Medulla oblongata (tissue), 1 donor: ENCODE results near the gene MYO9B.

Experiments used
- DNase-seq: peaks from one replicate; pipeline ENCODE4 v3.0.0-alpha.2; 2015; ENCODE audit errors: extremely low spot score

The MYO9B gene

GRCh38 chr19:17061691-17062090 is 13.9 kb upstream of the MYO9B start:
- no peak for DNase-seq

DNA sequence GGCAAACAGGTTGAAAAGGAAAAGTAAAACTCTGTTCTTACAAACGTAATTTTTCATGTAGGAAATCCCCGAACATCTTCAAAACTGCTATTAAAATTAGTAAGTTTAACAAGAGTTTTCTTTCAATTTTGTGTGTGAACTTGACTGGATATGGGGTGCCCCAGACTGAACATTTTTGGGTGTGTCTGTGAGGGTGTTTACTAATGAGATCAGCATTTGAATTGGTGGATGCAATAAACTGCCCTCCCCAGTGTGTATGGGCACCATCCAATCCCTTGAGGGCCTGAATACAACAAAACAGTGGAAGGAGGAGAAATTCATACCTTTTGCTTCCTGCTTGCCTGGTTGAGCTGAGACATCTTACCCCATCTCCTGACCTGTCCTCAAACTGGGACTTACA is 12.1 kb upstream of the MYO9B start:
- DNase-seq: no peak

GRCh38 chr19:17069193-17069592 is 6.4 kb upstream of the MYO9B start:
- no peak for DNase-seq

GRCh38 chr19:17070421-17070820 is 5.2 kb upstream of the MYO9B start:
- DNase-seq: no peak

GRCh38 chr19:17070912-17071311 is 4.7 kb upstream of the MYO9B start:
- no peak for DNase-seq

- no peak for DNase-seq
Observed at GRCh38 chr19:17073869-17074633, 1.5 kb upstream of the MYO9B start.

DNA sequence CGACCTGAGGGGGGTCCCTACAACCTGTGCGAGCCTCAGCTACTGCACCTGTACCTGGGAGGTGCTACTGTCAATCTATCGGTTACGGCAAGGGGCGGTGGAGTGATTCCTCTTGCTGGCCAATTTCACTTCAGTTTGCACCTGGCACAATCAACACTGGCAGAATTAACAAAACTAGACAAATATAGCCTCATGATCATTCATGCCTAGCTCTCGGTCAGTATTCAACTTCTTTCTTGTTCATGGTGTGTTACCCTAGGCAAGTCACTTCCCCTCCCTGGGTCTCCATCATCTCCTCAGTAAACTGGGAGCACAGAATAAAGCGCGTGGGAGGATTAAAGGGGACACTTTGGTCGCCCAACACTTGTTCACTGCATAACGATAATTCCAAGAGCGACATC is 943 bp upstream of the MYO9B start:
- no peak for DNase-seq

GRCh38 chr19:17075864-17076542 is 426 bp downstream of the MYO9B start:
- no peak for DNase-seq

DNA sequence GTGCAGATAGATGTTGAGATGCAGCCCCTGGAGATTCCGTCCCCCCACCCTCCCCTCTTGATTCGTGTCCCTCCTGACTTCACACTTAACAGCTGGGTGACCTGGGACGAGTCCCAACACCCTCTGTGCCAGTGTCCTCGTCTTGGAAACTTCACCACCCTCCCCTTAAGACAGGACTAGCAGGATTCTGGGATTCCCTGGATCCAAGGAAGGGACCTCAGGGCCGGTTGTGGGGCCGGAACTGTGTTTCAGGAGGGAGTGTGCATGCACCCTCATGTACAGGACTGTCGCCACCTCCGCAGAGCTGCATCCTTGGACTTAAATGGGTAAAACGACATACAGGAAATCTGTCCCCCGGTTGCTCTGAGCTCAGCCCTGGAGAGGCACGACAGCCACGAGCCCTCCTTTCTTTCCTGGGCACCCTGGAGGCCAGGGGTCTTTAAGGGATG is 990 bp downstream of the MYO9B start:
- peak; percentile 55 for DNase-seq

DNA sequence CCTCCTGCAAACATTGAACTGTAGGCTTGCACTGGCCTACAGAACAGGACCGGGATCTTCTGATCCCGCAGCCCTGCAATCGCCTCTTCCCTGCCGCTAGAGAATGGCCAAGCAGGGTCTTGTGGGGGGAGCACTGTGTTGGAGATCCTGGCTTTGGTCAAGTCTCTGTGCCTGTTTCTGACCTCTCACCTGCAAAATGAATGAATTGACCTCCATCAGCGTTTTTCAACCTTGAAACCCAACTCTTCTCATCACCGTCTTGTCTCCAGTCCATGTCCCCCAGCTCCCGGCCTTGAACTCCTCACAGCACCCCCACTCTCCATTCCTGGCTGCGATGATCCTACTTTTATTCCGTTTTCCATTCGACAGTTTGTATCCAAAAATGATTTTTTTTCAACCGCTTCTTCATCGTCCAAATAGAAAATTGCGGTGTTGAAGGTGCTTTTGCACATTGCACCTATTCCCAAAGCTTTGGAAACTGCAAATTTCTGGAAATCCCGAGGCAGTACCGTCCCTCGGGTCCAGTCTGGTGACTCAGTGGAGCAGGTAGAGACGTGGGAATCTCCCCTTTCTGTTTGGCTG is 2.0 kb downstream of the MYO9B start:
- DNase-seq: no peak

- DNase-seq: no peak
Observed at GRCh38 chr19:17078036-17078919, 2.7 kb downstream of the MYO9B start.

DNA sequence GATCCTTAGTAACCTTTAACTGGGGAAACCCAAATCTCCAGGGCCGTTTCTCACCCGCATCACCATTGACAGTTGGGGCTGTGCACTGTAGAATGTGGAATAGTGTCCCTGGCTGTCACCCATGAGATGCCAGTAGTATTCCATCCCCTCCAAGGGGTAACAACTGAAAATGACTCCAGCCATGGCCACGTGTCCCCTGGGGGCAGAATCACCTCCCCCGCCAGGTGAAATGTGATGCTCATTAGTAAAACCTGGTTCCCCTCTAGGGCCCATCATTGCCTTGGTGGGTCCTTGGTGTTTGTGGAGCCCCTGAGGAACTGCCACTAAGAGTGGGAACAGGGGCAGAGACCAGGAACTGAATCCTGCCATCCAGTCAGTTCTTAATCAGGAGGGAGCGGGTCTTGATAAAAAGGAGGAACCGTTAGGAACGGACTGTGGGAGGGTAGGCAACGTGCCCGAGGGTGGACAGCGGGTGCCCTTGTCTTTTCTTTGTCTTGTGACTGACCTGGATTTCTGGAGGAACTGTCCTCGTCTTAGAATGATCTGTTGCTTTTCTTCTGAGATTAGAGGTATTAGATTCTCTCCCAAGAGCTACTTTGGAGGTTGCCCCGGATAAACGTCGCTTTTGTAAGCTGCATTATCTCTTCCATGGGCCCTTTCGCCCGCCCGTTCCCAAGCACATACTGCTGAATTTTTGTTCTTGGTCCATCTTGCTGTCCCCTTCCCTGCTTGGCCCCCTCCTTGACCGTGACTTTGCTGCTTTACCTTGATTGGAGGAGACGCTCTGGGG is 3.5 kb downstream of the MYO9B start:
- DNase-seq: peak; percentile 68

DNA sequence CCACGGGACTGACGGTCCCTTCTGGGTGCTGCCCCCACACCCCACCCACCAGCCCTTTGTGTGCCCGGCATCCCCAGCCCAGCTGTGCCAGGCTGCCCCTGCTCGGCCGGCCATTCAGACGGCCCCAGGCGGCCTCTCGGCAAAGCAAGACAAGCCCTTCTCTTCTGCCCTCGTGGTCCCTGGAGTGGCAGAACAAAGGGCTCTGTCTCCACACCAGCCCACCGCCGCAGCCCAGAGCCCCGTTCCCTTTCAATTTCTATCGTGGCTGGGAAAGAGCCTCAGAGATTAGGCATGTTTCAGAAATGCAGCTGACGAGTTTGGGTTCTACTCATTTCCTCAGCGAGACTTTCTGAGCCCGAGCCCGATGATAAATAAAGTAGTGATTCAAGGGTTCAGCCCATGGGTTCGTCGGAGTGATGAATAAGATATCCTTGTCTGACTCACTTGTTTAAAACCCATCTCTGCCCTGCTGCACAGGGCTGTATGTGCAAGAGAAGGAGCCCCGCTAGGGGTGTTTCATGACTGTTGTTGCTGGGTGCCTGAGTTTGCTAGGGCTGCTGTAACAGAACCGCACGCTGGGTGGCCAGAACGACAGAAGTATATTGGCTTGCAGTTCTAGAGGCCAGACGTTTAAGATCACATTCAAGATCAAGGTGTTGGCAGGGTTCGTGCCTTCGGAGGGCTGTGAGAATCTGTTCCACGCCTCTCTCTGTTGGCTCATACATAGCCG is 4.3 kb downstream of the MYO9B start:
- DNase-seq: peak; percentile 88

DNA sequence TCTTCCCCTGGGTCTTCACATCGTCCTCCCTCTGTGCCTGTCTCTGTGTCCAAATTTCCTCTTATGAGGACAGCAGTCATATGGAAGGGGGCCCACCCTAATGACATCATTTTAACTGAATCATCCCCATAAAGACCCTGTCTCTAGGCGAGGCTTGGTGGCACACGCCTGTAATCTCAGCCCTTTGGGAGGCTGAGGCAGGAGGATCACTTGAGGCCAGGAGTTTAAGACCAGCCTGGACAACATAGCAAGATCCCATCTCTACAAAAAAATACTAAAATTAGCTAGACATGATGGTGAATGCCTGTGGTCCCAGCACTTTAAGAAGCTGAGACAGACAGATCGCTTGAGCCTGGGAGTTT is 4.8 kb downstream of the MYO9B start:
- DNase-seq: no peak

DNA sequence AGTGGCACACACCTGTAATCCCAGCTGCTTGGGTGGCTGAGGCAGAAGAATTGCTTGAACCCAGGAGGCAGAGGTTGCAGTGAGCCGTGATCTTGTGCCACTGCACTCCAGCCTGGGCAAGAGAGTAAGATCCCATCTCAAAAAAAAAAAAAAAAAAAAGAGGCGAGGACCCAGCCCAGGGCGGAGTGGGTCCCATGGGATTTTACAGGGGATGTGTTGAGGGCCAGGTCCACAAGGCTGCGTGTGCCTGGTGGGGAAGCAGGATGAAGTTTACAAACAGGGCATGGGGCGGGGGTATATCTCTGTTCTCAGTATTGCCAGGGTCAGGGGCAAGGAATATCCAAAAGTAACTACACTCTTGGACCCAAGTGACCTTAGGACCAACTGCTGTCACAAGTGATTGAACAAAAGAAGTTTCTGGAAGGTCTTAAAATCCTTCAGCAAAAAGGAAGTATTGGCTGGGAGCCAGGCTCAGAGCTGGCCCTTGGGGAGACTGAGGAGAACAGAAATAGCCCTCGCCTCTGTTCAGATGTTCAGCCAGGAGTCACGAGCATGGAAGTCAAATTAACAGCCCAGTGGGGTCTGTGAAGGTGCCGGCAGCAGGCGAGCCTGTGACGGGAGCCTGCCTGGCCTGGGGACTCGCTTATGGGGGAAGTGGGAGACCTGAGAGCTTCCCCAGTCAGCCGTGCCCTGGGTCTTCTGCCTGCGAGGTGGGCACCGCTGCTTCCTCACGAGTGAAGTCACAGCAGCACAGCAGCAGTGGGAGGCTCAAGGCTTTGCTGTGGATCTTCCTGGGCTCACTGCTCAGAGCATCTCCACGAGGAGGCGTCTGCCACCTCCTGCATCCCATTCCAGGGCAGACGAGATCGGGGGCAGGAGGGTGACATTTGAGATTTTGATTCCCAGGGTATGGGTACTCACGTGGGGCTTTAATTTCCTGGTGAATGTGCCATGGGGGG is 6.4 kb downstream of the MYO9B start:
- DNase-seq: peak; percentile 70

- peak; percentile 91 for DNase-seq
Observed at GRCh38 chr19:17086120-17086519, 10.5 kb downstream of the MYO9B start.

- DNase-seq: no peak
Observed at GRCh38 chr19:17086834-17087233, 11.3 kb downstream of the MYO9B start.

GRCh38 chr19:17088552-17088951 is 13.0 kb downstream of the MYO9B start:
- DNase-seq: no peak

- peak; percentile 74 for DNase-seq
Observed at GRCh38 chr19:17090583-17090982, 15.0 kb downstream of the MYO9B start.
